GM21723 (cell line): ENCODE data around the gene ARID3C.

Source experiments
- ATAC-seq: cut with Tn5 transposase; IDR thresholded peaks from one replicate; pipeline ENCODE4 v1.9.1; 2021; ENCODE audit warnings: mild to moderate bottlenecking, moderate library complexity; ENCODE audit not compliant: unreplicated experiment

The ARID3C gene

GRCh38 chr9:34629491-34629808 is 584 bp upstream of the ARID3C start:
- no peak for ATAC-seq

DNA sequence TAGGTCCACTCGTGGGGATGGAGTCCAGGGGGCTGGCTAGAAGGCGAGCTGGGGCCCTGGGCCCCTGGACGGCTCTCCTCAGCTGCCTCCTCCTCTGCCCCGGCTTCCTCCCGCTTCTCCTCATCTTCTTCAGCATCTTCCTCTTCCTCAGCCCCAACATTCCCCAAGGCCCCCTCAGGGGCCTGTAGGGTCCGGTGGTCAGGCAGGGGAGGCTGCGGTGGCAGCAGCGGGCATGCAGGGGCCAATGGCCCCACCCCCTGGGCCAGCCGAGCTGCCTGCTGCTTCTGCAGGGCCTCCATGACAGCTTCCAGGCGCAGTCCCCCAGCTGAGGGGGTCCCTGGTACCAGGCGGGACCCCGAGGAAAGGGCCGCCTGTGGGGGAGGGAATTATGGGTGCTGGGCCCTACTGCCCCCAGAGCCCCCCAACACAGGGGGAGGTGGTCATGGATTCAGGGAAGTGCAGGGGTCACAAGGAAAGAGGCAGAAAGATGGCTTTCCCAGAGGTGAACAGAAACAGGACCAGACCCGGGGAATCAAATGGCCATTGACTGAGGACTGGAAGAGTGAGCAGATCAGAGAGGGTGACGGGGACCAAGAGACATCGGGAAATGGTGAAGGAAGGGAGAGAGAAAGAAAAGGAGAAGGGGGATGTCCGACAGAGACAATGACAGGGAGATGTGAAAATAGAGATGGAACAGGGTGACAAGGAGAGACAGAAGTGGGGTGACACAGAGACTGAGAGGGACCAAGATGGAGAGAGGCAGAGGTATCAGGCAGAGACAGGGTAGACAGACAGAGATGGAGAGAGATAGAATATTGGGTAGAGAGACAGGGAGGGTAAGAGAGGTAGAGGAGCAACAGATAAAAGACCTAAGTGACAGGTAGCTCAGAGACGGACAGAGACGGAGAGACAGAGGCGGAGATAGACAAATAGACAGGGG is 880 bp downstream of the ARID3C start:
- no peak for ATAC-seq

GRCh38 chr9:34625186-34625486 is 3.7 kb downstream of the ARID3C start:
- no peak for ATAC-seq

GRCh38 chr9:34624475-34625185 is 4.2 kb downstream of the ARID3C start:
- no peak for ATAC-seq

DNA sequence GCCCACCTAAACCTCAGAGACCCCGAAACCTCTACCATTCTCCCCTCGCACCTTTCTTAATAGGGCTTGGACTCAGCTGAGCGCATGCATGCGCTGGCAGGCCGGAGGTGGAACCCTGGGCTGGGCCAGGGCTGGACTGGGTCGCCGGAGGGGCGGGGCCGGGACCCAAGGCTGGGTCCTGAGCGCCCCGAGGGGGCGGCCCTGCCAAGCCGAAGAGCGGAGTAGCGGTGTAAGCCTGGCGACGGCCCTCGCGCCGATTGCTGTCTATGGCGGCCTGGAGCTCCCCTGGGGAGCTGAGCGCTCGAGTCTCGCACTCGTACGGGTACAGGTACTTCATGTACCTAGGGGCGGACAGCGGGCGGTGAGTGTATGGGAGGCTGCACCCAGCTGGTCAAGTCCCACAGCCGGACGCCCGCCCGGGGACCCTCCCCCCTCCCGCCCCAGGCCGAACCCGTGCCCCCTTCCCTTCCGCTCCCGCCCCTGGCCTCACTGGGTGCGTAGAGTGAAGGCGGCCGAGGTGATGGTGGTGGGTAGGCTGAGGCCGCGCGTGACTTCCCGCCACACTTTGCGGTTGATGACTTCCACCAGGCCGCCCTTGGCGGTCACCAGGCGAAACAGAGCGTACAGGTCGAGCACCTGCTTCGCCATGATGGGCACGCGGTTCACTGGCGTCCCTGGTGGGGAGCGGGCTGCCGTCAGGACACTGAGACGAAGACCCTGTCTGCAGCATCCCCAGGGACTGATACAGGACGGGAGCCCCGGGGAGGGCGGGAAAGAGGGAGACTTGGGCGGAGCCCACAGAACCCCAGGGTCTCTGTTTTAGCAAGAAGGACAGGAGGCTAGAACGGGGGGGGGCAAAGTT is 5.3 kb downstream of the ARID3C start:
- no peak for ATAC-seq

DNA sequence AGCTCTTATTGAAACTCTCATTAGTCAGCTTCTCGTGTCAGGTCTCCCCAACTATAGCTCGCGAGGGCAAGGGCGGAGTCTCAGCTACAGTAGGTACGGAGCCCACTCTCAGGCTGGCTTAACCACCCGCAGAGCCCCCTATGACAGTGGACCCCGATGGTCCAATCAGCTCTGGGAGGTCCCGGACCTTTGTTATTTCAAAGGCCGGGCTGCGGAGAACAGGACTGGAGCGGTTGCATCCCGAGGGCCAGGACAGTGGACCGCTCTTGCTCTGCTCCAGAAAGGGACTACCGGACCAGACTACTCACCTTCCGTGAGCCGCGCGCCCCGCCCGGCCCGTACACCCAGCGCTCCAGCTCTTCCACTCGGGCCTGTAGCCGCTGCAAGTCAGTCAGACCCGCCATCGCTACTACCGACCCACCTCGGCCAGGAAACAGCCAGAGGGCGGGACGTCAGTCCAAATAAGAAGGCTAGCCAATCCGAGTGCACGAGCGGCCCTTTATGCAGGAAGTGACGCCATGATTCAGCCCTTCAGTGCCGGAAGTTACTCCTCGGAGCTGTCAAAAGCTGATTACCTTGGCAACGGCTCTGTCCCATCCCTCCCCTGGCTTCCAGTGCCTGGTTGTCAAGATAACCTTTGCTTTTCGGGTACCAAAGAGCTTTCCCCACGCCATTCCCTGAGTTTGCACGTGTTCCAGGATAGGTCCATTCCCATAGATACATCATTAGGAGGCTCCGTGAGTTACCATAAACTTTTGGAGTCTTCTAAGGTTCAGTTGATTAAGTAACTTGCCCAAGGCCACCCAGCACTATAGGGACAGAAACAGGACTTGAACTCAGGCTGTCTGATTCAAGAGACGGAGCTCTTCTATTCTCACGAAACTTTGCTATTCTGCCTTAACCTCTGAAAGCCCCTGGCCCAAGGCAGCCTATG is 8.5 kb downstream of the ARID3C start, which contains the start of gene DCTN3:
DCTN3 (minus strand) TSS at position 435 of the 934 bp plus-strand sequence; CDS start at position 404, 31 bp downstream.
- ATAC-seq = peak; percentile 99

GRCh38 chr9:34615132-34615531 is 13.7 kb downstream of the ARID3C start:
- no peak for ATAC-seq

DNA sequence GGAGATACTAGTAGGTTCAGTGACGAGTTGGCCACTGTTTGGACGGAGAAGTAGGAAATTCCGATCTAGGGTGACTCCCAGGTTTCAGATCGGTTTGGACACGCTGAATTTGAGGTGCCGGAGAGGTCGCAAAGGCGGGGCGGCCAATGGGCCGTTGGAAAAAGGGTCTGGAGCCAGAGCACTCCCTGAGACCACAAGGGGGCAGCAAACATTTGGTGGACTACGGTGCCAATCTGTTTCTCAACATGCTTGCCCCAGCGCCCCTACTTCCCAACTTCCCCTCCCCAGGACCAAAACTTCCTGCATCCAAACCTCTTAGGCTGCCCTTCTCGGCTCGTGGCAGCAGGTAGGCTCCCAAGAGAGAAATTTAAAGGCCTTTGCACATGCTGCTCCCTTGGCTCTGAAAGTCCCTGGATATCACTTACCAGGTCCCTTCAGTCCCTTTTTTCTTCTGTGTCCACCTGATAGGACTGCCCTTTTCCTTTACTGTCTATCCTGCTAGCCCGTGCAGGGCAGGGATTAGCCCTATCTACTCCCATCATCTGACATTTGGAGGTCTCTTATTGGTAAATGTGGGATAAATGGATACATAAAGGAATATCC is 16.0 kb downstream of the ARID3C start:
- peak; percentile 49 for ATAC-seq

- peak; percentile 93 for ATAC-seq
These were observed 16.8 kb downstream of the ARID3C start, which contains the start of gene RPP25L for GRCh38 chr9:34611811-34612787. Gene RPP25L (minus strand): TSS chr9:34612097. CDS start chr9:34611296, 801 bp downstream.

DNA sequence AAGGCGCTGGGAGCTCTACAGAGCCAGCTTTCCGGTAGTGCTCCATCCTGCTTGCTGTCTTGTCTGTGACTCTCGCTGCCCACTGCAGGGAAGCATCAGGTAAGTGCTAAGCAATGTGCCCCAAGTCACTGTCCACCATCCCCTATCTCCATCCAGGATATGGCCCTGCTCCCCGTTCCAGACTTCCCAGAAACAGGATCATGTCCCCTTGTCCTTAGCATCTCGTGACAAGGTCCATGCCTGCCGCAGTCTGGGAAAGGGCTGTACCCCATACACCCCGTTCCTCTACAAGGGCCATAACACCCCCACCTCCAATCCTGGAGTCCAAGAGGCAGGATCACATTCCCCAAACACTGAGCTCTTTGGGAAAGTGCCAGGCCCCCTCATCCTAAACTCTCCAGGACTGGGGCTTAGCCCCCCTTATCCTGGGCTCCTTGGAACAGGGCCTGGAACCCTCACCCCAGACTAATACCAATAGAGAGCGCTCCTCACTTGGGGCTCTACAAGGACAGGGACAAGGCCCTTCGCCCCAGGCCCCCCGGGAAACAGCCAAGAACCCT is 17.5 kb downstream of the ARID3C start:
- ATAC-seq = peak; percentile 15

DNA sequence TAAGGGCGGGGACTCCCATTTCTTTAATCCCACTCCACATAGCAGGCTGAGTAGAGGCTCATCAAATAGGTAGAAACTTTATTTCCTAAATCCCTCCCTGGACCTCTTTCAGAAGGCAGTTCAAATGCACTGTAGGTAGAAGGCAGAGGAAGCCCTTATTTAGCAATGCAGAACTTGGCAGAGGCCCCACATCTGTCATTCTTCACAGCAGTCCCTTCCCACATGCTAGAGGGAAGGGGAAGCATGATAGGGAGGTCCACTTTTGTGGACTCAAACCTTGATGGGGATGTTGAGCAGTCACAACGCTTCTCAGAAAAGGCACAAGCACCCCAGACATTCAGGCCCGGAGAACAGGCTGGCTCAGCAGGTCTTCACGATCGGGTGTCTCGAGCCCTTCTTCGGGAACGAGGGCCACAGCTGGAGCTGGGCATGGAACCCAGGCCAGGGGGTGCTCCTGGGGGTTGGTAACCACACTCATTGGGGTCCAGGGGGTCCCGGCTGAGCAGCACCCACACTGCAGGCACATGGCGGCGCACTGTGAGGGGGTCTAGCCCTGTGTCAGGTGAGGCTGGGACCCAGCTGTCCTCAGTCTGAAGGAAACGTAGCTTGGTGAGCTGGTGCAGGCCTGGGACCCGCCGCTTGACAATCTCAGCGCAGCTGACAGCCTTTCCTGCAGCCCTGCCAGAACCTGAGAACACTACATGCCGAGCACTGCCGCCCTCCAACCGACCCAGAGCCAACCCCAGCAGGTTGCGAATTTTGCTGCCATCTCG is 18.2 kb downstream of the ARID3C start:
- ATAC-seq = no peak

- ATAC-seq = no peak
These were observed 21.5 kb downstream of the ARID3C start for GRCh38 chr9:34607331-34607730.

- no peak for ATAC-seq
These were observed 22.0 kb downstream of the ARID3C start for GRCh38 chr9:34606905-34607304.

DNA sequence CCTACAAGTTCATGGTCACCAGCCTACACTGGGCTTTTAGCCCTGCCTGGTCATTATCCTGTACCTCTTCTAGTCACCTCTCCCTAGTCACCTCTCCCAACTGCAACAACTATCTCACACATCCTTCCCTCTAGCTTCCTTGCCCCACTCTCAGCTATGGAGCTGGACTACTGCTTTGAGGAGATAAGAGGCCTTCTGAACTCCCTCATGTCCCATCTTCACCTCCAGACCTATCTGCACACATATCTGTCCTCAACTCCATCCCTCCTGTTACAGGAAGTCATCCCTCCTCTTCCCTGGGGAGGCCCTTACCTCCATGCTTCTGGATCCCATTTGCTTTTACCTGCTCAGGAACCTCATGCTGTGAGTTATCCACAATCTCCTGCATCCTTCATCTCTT is 22.7 kb downstream of the ARID3C start:
- ATAC-seq = no peak

GRCh38 chr9:34603610-34604231 is 25.1 kb downstream of the ARID3C start:
- ATAC-seq = peak; percentile 86

DNA sequence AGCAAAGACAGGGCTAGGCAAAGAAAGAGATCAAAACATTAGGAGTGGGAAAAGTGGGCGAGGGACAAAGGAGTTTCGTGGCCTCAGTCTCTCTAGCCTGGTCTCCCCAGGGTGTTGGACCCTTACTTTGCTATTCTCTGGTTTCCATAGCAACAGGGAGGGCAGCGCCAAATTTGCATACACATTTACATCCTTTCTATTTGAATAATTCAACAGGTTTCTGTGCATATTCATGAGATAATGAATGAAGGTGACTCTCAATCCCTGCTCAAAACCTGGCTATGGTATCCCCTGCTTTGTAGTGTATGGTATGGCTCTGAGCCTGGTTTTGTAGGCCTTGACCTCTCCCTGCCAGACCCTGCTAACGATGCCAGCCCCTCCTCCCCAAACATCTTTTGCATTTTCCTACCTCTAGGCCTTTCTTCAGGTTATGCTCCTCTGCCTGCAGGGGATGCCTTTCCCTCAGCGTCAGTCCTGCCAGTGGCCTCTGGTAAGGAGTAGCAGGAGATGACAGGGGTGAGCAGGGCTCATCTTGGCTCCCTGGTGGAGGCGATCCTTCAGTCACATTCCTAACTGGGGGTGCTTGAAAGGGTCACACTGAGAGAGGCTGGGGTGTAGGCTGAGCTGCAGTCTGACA is 26.8 kb downstream of the ARID3C start:
- ATAC-seq = no peak

- ATAC-seq = no peak
These were observed 28.0 kb downstream of the ARID3C start for GRCh38 chr9:34600908-34601307.
